ENCODE measurements around the gene KAZN. TPM values are rescaled to one million over a fixed set of nuclear protein-coding genes. Genes with fewer than 3 reads are reported as not detected.

KAZN gene
- total and polyA plus RNA-seq, 11 donors = 0.65 to 6.5 (median 2.3) TPM

GRCh38 chr1:14585728-14586127 lies 12.8 kb upstream of the KAZN start:
- Histone ChIP-seq H3K36me3 (no peaks in the 10 kb centered on the region), H3K27ac (no peak overlapping the region), H3K9me3 (peaks cover 0 to 8% (median 0%) of the 10 kb centered on the region in 12 donors), H3K4me1 (no peaks in the 10 kb centered on the region), H3K27me3 (peaks cover 0 to 9% (median 0%) of the 10 kb centered on the region in 9 donors), H3K4me3 (no peak overlapping the region)
- no peak for TF ChIP-seq CTCF (IDR thresholded peaks at IDR 0.05)
- TF ChIP-seq POLR2A (IDR thresholded peaks at IDR 0.05) = no peak
- intact Hi-C loops (cut with DNase I) = no loop called here
- DNase-seq (no peak), ATAC-seq (no peak)
- WGBS, 4 donors = 53 to 66% (median 56%) methylated on average over 9 of the region's 9 CpGs

- Histone ChIP-seq H3K27ac (no peak overlapping the region), H3K36me3 (no peaks in the 10 kb centered on the region), H3K27me3 (peaks cover 0 to 41% (median 7%) of the 10 kb centered on the region in 9 donors), H3K4me3 (no peak overlapping the region), H3K4me1 (no peaks in the 10 kb centered on the region), H3K9me3 (no peaks in the 10 kb centered on the region)
- no peak for TF ChIP-seq POLR2A (IDR thresholded peaks at IDR 0.05)
- no peak for TF ChIP-seq CTCF (IDR thresholded peaks at IDR 0.05)
- DNase-seq = no peak
- WGBS, 4 donors = 67 to 78% (median 73%) methylated on average over 10 of the region's 10 CpGs
- intact Hi-C loops (cut with DNase I) = no loop called here
- ATAC-seq = no peak
Observed at GRCh38 chr1:14590411-14591180, 7.9 kb upstream of the KAZN start.

GRCh38 chr1:14591600-14591999 lies 6.9 kb upstream of the KAZN start:
- DNase-seq (no peak), ATAC-seq (no peak)
- WGBS, 4 donors = 76 to 84% (median 81%) methylated on average over 6 of the region's 6 CpGs
- no peak for TF ChIP-seq CTCF (IDR thresholded peaks at IDR 0.05)
- TF ChIP-seq POLR2A (IDR thresholded peaks at IDR 0.05) = no peak
- no peaks in the 10 kb centered on the region for H3K4me1 ChIP-seq
- peaks cover 0 to 48% (median 11%) of the 10 kb centered on the region in 9 donors for H3K27me3 ChIP-seq
- H3K9me3 ChIP-seq = no peaks in the 10 kb centered on the region
- no peaks in the 10 kb centered on the region for H3K36me3 ChIP-seq
- no peak overlapping the region for H3K4me3 ChIP-seq
- intact Hi-C loops (cut with DNase I) = no loop called here
- no peak overlapping the region for H3K27ac ChIP-seq

- H3K4me3 ChIP-seq = no peak overlapping the region
- no peak overlapping the region for H3K27ac ChIP-seq
- no peak for DNase-seq
- intact Hi-C loops (cut with DNase I) = no loop called here
- TF ChIP-seq POLR2A (IDR thresholded peaks at IDR 0.05) (no peak), CTCF (IDR thresholded peaks at IDR 0.05) (no peak)
- no peaks in the 10 kb centered on the region for H3K4me1 ChIP-seq
- no peak for ATAC-seq
- H3K27me3 ChIP-seq = peaks cover 0 to 53% (median 16%) of the 10 kb centered on the region in 9 donors
- no peaks in the 10 kb centered on the region for H3K9me3 ChIP-seq
- 64 to 74% (median 66%) methylated on average over 9 of the region's 9 CpGs for WGBS, 4 donors
- H3K36me3 ChIP-seq = no peaks in the 10 kb centered on the region
Observed at GRCh38 chr1:14592004-14592631, 6.4 kb upstream of the KAZN start.
